K562 (cell line): ENCODE data around the gene TBATA. TPM values are rescaled to one million over a fixed set of nuclear protein-coding genes. Genes with fewer than 3 reads are reported as not detected.
A peak's percentile ranks its signal among the peaks of the same experiment; 100 is the strongest.

Experiments
- ATAC-seq: fragments of 200-7000 bp; cut with Tn5 transposase; 3 replicates; pipeline ENCODE4 v1.9.1; 2020; ENCODE audit warnings: moderate library complexity
- BruUV-seq: library from RNA; stranded (reverse); fragments of 400-500 nt; replicated peaks from 2 replicates; lab custom pipeline; 2021; lab: Mats Ljungman, UMichigan
- CTCF ChIA-PET: fragments of 300-600 bp; formaldehyde crosslinking; extraction: SDS; loops from one replicate; lab custom pipeline; 2021; ENCODE audit warnings: low intra/inter-chr PET ratio; lab: Yijun Ruan, JAX
- POLR2A ChIA-PET: fragments of 300-600, 350-650 bp; sonication (Branson Sonifier 250); formaldehyde crosslinking; extraction: SDS; loops from one replicate; lab custom pipeline; 2021; ENCODE audit warnings: antibody characterized with exemption, inconsistent platforms; lab: Yijun Ruan, JAX
- DNase-seq, 4 experiments: peaks; one replicate each; pipeline versions ENCODE4 v3.0.0 to v3.0.0-alpha.2; 2011 to 2018; ENCODE audit warnings: low spot score in 3 of 4, mixed read lengths in 3 of 4; ENCODE audit errors: extremely low read depth in 1 of 4
- FAIRE-seq: peaks from 2 replicates; lab custom pipeline; 2011; peaks lifted over from hg19 to GRCh38; lab: Jason Lieb, UNC
- H2AFZ ChIP-seq: 2 replicates; pipeline ENCODE4 v1.6.0; 2011; ENCODE audit warnings: low read depth, low read length, control low read depth, inconsistent platforms
- H3K27ac ChIP-seq: fragments of 200-600 bp; 3 replicates; pipeline ENCODE4 v1.8.0; 2011; ENCODE audit warnings: low read depth, mild to moderate bottlenecking, control low read depth, inconsistent platforms, low read length, moderate library complexity, mixed read lengths; ENCODE audit errors: extremely low read depth
- H3K27me3 ChIP-seq, 2 experiments: fragments of 300-600 bp in 1 of 2; 2 replicates in 1 of 2; 3 replicates in 1 of 2; pipeline versions ENCODE4 v1.6.0 to v1.8.0; 2011; ENCODE audit warnings: inconsistent platforms in 2 of 2, low read length in 2 of 2, mild to moderate bottlenecking in 1 of 2, mixed read lengths in 1 of 2, moderate library complexity in 1 of 2; ENCODE audit not compliant: control insufficient read depth in 2 of 2, insufficient read depth in 2 of 2
- H3K36me3 ChIP-seq: fragments of 300-600 bp; 3 replicates; pipeline ENCODE4 v1.8.0; 2011; ENCODE audit warnings: mild to moderate bottlenecking, low read length, inconsistent platforms; ENCODE audit not compliant: control insufficient read depth, insufficient read depth
- H3K4me1 ChIP-seq, 2 experiments: fragments of 200-600 bp in 1 of 2; replicated peaks in 1 of 2; 2 replicates in 1 of 2; 3 replicates in 1 of 2; pipeline versions ENCODE4 v1.5.1 to v1.8.0; 2011; ENCODE audit warnings: inconsistent platforms in 2 of 2, low read length in 2 of 2, mild to moderate bottlenecking in 1 of 2, mixed read lengths in 1 of 2, moderate library complexity in 1 of 2; ENCODE audit not compliant: control insufficient read depth in 2 of 2, insufficient read depth in 2 of 2
- H3K4me2 ChIP-seq: 2 replicates; pipeline ENCODE4 v1.6.1; 2011; ENCODE audit warnings: low read length, control low read depth, inconsistent platforms, mixed read lengths; ENCODE audit not compliant: insufficient read depth
- H3K4me3 ChIP-seq: fragments of 200-600 bp; sonication (generic), shearing (Covaris generic); 2 replicates; pipeline ENCODE4 v1.5.1; 2016; ENCODE audit warnings: control low read depth, inconsistent platforms
- H3K79me2 ChIP-seq: fragments of 200-600 bp; 3 replicates; pipeline ENCODE4 v1.8.0; 2011; ENCODE audit warnings: low read length, inconsistent platforms; ENCODE audit not compliant: control insufficient read depth, insufficient read depth
- H3K9ac ChIP-seq, 2 experiments: 2 replicates each; pipeline versions ENCODE4 v1.6.0 to v1.6.1; 2011; ENCODE audit warnings: low read depth in 2 of 2, low read length in 2 of 2, control low read depth in 1 of 2, inconsistent platforms in 1 of 2, mild to moderate bottlenecking in 1 of 2, mixed read lengths in 1 of 2; ENCODE audit not compliant: insufficient read depth in 1 of 2
- H3K9me1 ChIP-seq: one replicate; pipeline ENCODE4 v1.6.0; 2011; ENCODE audit warnings: inconsistent platforms, mild to moderate bottlenecking, low read length, moderate library complexity; ENCODE audit not compliant: control insufficient read depth, insufficient read depth
- H3K9me3 ChIP-seq: replicated peaks from 2 replicates; pipeline ENCODE4 v1.5.1; 2011; ENCODE audit warnings: low read depth, low read length, inconsistent platforms; ENCODE audit not compliant: control insufficient read depth, insufficient read depth
- H4K20me1 ChIP-seq: replicated peaks from 2 replicates; pipeline ENCODE4 v1.6.1; 2011; ENCODE audit warnings: low read length, inconsistent platforms, mixed read lengths; ENCODE audit not compliant: control insufficient read depth, insufficient read depth
- BHLHE40 ChIP-seq: IDR thresholded peaks from 2 replicates; pipeline ENCODE4 v1.6.1; 2011; ENCODE audit warnings: low read length, improper control_type of control experiment
- CTCFL ChIP-seq: IDR thresholded peaks from 2 replicates; pipeline ENCODE4 v1.6.1; 2011; ENCODE audit warnings: borderline replicate concordance, low read depth, mild to moderate bottlenecking, moderate library complexity, low read length; ENCODE audit not compliant: insufficient read depth, poor library complexity, severe bottlenecking
- ILF3 ChIP-seq: fragments of 450-650 bp; IDR thresholded peaks from 2 replicates; pipeline ENCODE4 v1.6.1; 2018; ENCODE audit warnings: antibody characterized with exemption, mild to moderate bottlenecking, moderate library complexity, borderline replicate concordance
- RAD51 ChIP-seq: fragments of 450-650 bp; IDR thresholded peaks from 2 replicates; pipeline ENCODE4 v1.7.1; 2016; ENCODE audit warnings: low read depth, mild to moderate bottlenecking, borderline replicate concordance
- SAFB2 ChIP-seq: fragments of 200-400 bp; formaldehyde crosslinking; IDR thresholded peaks from 2 replicates; pipeline ENCODE4 v1.6.1; 2018; ENCODE audit warnings: borderline replicate concordance, low read length, low read depth, moderate library complexity; ENCODE audit not compliant: severe bottlenecking
- TGIF2 ChIP-seq: sonication (generic); formaldehyde crosslinking; IDR thresholded peaks from 2 replicates; pipeline ENCODE4 v1.8.1; 2022; ENCODE audit warnings: mild to moderate bottlenecking, missing genetic modification reagents, moderate library complexity
- ZNF76 ChIP-seq: fragments of 250-450 bp; sonication (Bioruptor Pico); IDR thresholded peaks from 2 replicates; pipeline ENCODE4 v1.4.0; 2020; ENCODE audit warnings: mild to moderate bottlenecking, moderate library complexity, borderline replicate concordance
- WGBS: fragments of 100-300 bp; shearing (Covaris generic); methylation state at CpG from one replicate; pipeline ENCODE4 v1.1.6; 2016; ENCODE audit warnings: low coverage, mixed read lengths; ENCODE audit not compliant: insufficient coverage; ENCODE audit errors: missing lambda C conversion rate; 5-methylcytosine and 5-hydroxymethylcytosine counted together
- in situ Hi-C: fragments of 300-500 bp; cut with MboI; formaldehyde crosslinking; loops from 4 replicates; pipeline ENCODE4 v1.15.0; 2018; ENCODE audit warnings: inconsistent platforms, mixed read lengths
- intact Hi-C: fragments of 100-400 bp; cut with micrococcal nuclease; formaldehyde crosslinking; loops from 2 replicates; pipeline ENCODE4 v1.14.2; 2022
- polyA plus RNA-seq, 8 experiments: library from polyadenylated mRNA; depleted of rRNA in 4 of 8; stranded (reverse) in 5 of 8; unstranded in 3 of 8; fragments of >200 nt; fragmentation: Nextera tagmentation in 2 of 8; fragmentation: Illumina TruSeq in 1 of 8; extraction: Ambion mirVana in 2 of 8; extraction: Trizol in 1 of 8; gene quantifications; 2 replicates each; pipeline versions ENCODE4 v1.2.1 to v1.2.3, GENCODE V29; 2011 to 2014; ENCODE audit warnings: inconsistent platforms in 1 of 8, missing spikeins in 1 of 8
- total RNA-seq, 7 experiments: library from RNA; depleted of rRNA in 6 of 7; stranded (reverse); fragments of >200 nt in 6 of 7; fragmentation: Illumina TruSeq in 2 of 7; extraction: Trizol in 2 of 7; gene quantifications; 2 replicates each; pipeline versions ENCODE4 v1.2.1 to v1.2.3, GENCODE V29; 2011 to 2021; ENCODE audit warnings: low replicate concordance in 1 of 7
- TF ChIP-seq, protein P1 (sequence below): sonication (generic); formaldehyde crosslinking; IDR thresholded peaks from 2 replicates; pipeline ENCODE4 v1.5.0; 2020; ENCODE audit warnings: missing genetic modification reagents
- TF ChIP-seq, protein P2 (sequence below): sonication (generic); formaldehyde crosslinking; IDR thresholded peaks from 2 replicates; pipeline ENCODE4 v1.9.0; 2022; ENCODE audit warnings: mild to moderate bottlenecking, missing genetic modification reagents

The TBATA gene
- total and polyA plus RNA-seq, 9 of the 15 experiments (the other 6 are each of a cell fraction or from before 2014, with no cell fraction given) = not detected

GRCh38 chr10:70782086-70782745 lies 3.0 kb downstream of the TBATA start (continued):
- TF ChIP-seq CTCFL = no peak

- TF ChIP-seq TGIF2 (no peak), RAD51 (peak; percentile 35; the same call in 1 of the 2 replicates), ZNF76 (no peak), BHLHE40 (0 out of 2 replicates have a peak, but pooled peaks have one; percentile 33), SAFB2 (no peak), ILF3 (no peak)
- TF ChIP-seq, protein P1, sequence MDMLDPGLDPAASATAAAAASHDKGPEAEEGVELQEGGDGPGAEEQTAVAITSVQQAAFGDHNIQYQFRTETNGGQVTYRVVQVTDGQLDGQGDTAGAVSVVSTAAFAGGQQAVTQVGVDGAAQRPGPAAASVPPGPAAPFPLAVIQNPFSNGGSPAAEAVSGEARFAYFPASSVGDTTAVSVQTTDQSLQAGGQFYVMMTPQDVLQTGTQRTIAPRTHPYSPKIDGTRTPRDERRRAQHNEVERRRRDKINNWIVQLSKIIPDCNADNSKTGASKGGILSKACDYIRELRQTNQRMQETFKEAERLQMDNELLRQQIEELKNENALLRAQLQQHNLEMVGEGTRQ (CRISPR knock-in tag) = peak; percentile 78
- TF ChIP-seq, protein P2, sequence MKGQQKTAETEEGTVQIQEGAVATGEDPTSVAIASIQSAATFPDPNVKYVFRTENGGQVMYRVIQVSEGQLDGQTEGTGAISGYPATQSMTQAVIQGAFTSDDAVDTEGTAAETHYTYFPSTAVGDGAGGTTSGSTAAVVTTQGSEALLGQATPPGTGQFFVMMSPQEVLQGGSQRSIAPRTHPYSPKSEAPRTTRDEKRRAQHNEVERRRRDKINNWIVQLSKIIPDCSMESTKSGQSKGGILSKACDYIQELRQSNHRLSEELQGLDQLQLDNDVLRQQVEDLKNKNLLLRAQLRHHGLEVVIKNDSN = peak; percentile 52
- TF ChIP-seq, all 486 proteins: peak for 4
- H3K9me3 ChIP-seq = no peaks in the 10 kb centered on the region
- no peak overlapping the region for H3K4me3 ChIP-seq
- in situ Hi-C loops = no loop called here
- intact Hi-C loops = no loop called here
- H3K79me2 ChIP-seq = no peaks in the 10 kb centered on the region
- BruUV-seq = no TSS peak
- no peaks in the 10 kb centered on the region for H4K20me1 ChIP-seq
- ChIA-PET POLR2A (interaction anchor here (0.6 to 1.1 kb wide), 3 partner anchors 9 to 1486 kb away, joined by 3 to 5 read pairs (median 3); no protein-coding TSS in a partner anchor), CTCF (no interaction called here)
- no peaks in the 10 kb centered on the region for H3K9me1 ChIP-seq
- peaks cover 11 to 14% of the 10 kb centered on the region in 2 experiments; a peak in 4 of 5 replicates for H3K4me1 ChIP-seq
- FAIRE-seq (no peak), DNase-seq (no peak), ATAC-seq (no peak)
- H3K27ac ChIP-seq = no peak overlapping the region
- no peaks in the 10 kb centered on the region for H3K36me3 ChIP-seq
- 37% methylated on average over 8 of the region's 8 CpGs for WGBS
- peaks cover 7 to 8% of the 10 kb centered on the region in 2 experiments; a peak in 4 of 5 replicates for H3K27me3 ChIP-seq
- H2AFZ ChIP-seq = no peak overlapping the region
- peak overlapping the region in 1 of 2 experiments; percentile 14; a peak in 1 of 4 replicates for H3K9ac ChIP-seq
- H3K4me2 ChIP-seq = no peak overlapping the region
Measured at GRCh38 chr10:70781461-70782051, 3.6 kb downstream of the TBATA start.
